Esophagus (tissue), 2 donors: Measurements from ENCODE around the gene ST6GALNAC4. TPM values are rescaled to one million over a fixed set of nuclear protein-coding genes. Genes with fewer than 3 reads are reported as not detected.

Source experiments
- H3K27ac ChIP-seq, 2 donors: one replicate each; pipeline ENCODE4 v1.5.1; 2013; ENCODE audit warnings: low read depth in 2 of 2, mild to moderate bottlenecking in 2 of 2, inconsistent platforms in 1 of 2, low read length in 1 of 2, moderate library complexity in 1 of 2
- H3K27me3 ChIP-seq, 2 donors: one replicate each; pipeline ENCODE4 v1.6.1; 2013; ENCODE audit warnings: low read length in 2 of 2, control low read depth in 1 of 2, mild to moderate bottlenecking in 1 of 2; ENCODE audit not compliant: insufficient read depth in 2 of 2, control insufficient read depth in 1 of 2
- H3K36me3 ChIP-seq, 2 donors: one replicate each; pipeline ENCODE4 v1.6.1; 2013; ENCODE audit warnings: low read length in 1 of 2; ENCODE audit not compliant: control insufficient read depth in 2 of 2, insufficient read depth in 2 of 2
- H3K4me1 ChIP-seq, 2 donors: one replicate each; pipeline ENCODE4 v1.6.1; 2013; ENCODE audit warnings: low read length in 1 of 2; ENCODE audit not compliant: control insufficient read depth in 2 of 2, insufficient read depth in 2 of 2
- H3K4me3 ChIP-seq, 2 donors: one replicate each; pipeline ENCODE4 v1.5.1; 2013; ENCODE audit warnings: low read length in 2 of 2, mild to moderate bottlenecking in 2 of 2, low read depth in 1 of 2, moderate library complexity in 1 of 2
- H3K9me3 ChIP-seq, 2 donors: one replicate each; pipeline ENCODE4 v1.6.1; 2013; ENCODE audit warnings: mild to moderate bottlenecking in 2 of 2, low read depth in 1 of 2, low read length in 1 of 2, moderate library complexity in 1 of 2; ENCODE audit not compliant: control insufficient read depth in 2 of 2, insufficient read depth in 1 of 2
- WGBS, 2 donors: extraction: QIAGEN DNeasy Blood & Tissue Kit; methylation state at CpG; one replicate each; pipeline ENCODE4 v1.1.7; 2013; 5-methylcytosine and 5-hydroxymethylcytosine counted together
- polyA plus RNA-seq, 2 donors: library from polyadenylated mRNA; stranded (reverse); fragments of 200-250 nt; gene quantifications; one replicate each; pipeline ENCODE4 v1.2.3, GENCODE V29; 2013
- donor health status: healthy with polysubstance abuse.
- donor health status: Bipolar disorder and iron deficiency.

ST6GALNAC4 gene
- polyA plus RNA-seq, 2 donors, result 4.6 to 15.3 TPM

GRCh38 chr9:127927201-127927987 is 10.6 kb upstream of the ST6GALNAC4 start:
- Histone ChIP-seq H3K36me3 (no peaks in the 10 kb centered on the region), H3K27me3 (no peaks in the 10 kb centered on the region), H3K27ac (peak overlapping the region in 1 of 2 donors; percentile 28), H3K4me3 (peak overlapping the region; percentile 41 to 50), H3K9me3 (no peaks in the 10 kb centered on the region), H3K4me1 (peaks cover 5 to 19% of the 10 kb centered on the region in 2 donors)
- 4% methylated on average over 36 to 56 of the region's 56 CpGs for WGBS, 2 donors

DNA sequence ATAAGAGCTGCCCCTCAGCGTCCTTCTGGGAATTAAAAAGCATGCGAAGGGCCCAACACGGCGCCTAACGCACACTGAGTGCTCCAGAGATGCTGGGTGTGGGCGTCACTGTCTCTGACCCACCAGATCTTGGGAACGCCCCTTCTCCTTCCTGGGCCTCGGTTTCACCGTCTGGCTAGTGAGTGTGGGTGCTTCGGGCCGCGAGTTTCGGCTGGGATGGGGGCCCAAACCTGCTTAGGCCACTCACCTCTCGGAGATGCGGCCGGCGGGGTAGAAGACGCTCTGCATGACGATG is 10.0 kb upstream of the ST6GALNAC4 start:
- WGBS, 2 donors, result 11 to 13% methylated on average over 19 of the region's 19 CpGs
- no peaks in the 10 kb centered on the region for H3K36me3 ChIP-seq
- peaks cover 5 to 19% of the 10 kb centered on the region in 2 donors for H3K4me1 ChIP-seq
- no peaks in the 10 kb centered on the region for H3K9me3 ChIP-seq
- no peak overlapping the region for H3K27ac ChIP-seq
- no peaks in the 10 kb centered on the region for H3K27me3 ChIP-seq
- H3K4me3 ChIP-seq, result peak overlapping the region; percentile 41 to 50

- Histone ChIP-seq H3K4me1 (peaks cover 5 to 19% of the 10 kb centered on the region in 2 donors), H3K4me3 (no peak overlapping the region), H3K27ac (peak overlapping the region in 1 of 2 donors; percentile 14), H3K27me3 (no peaks in the 10 kb centered on the region), H3K36me3 (no peaks in the 10 kb centered on the region), H3K9me3 (no peaks in the 10 kb centered on the region)
- WGBS, 2 donors, result 65 to 69% methylated on average over 14 of the region's 14 CpGs
These were observed 9.4 kb upstream of the ST6GALNAC4 start for GRCh38 chr9:127925959-127926905.

DNA sequence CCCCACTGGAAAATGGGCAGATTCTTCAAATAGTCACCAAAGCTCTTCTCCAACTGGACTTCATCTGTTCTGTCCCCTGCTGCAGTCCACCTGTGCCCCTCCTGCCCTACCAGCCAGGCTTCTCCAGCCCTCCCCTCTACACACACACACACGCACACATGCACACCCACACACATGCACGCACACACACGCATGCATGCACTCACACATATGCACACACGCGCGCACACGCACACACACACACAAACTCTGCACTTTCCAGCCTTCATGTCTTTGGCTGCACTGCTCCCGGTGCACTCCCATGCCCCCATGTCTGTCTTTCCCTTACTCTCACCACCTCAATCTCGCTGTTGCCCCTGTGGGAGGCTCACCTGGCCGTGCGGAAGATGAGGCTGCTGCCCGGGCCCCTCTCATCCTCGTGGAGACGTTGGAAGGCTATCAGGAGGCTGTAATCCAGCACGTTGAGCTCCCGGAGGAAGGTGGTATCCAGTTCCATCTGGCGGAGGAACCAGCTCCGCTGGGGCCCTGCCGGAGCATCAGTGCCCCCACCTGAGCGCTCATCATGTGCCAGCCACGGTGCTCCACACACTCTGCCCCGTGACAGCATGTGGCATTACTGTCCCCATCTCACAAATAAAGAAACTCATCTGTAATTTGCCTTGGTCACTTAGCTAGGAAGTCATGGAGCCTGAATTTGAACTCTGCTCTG is 8.0 kb upstream of the ST6GALNAC4 start:
- 86 to 88% methylated on average over 22 of the region's 22 CpGs for WGBS, 2 donors
- Histone ChIP-seq H3K9me3 (no peaks in the 10 kb centered on the region), H3K27me3 (no peaks in the 10 kb centered on the region), H3K4me1 (peaks cover 5 to 17% of the 10 kb centered on the region in 2 donors), H3K36me3 (no peaks in the 10 kb centered on the region), H3K4me3 (no peak overlapping the region), H3K27ac (no peak overlapping the region)

- Histone ChIP-seq H3K27ac (no peak overlapping the region), H3K27me3 (no peaks in the 10 kb centered on the region), H3K36me3 (no peaks in the 10 kb centered on the region), H3K4me1 (peaks cover 8 to 21% of the 10 kb centered on the region in 2 donors), H3K9me3 (no peaks in the 10 kb centered on the region), H3K4me3 (no peak overlapping the region)
- 79 to 80% methylated on average over 8 of the region's 8 CpGs for WGBS, 2 donors
These were observed 6.9 kb upstream of the ST6GALNAC4 start for GRCh38 chr9:127923771-127924170.

- Histone ChIP-seq H3K27me3 (no peaks in the 10 kb centered on the region), H3K4me3 (no peak overlapping the region), H3K27ac (no peak overlapping the region), H3K4me1 (peaks cover 5 to 19% of the 10 kb centered on the region in 2 donors), H3K36me3 (no peaks in the 10 kb centered on the region), H3K9me3 (no peaks in the 10 kb centered on the region)
- WGBS, 2 donors, result 70 to 71% methylated on average over 6 of the region's 6 CpGs
These were observed 6.2 kb upstream of the ST6GALNAC4 start for GRCh38 chr9:127923046-127923445.

DNA sequence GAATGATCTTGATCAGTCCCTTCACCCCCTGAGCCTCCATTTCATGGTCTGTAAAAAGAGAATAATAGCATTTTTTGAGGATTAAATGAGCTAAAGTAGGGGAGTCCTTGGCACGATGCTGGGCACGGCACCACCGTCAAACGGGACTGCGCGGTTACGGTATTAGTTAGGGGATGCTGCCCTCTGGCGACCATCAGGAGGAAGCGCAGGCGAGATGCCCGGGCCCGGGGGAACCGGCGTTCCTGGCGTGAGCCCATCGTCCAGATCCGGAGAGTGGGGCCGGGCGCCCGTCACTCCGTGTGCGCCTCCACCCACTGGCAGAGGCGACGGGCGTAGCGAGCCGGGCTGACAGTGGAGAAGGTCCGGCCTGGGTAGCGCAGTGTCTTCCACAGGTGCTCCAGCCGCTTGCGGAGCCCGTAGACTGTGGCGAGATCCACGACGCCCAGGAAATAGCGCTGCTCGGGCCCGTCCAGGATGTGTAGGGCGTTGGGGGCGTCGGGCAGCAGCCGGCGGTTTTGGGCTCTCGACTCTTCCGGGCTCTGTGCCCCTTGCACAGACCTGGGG is 4.8 kb upstream of the ST6GALNAC4 start:
- peaks cover 6 to 12% of the 10 kb centered on the region in 2 donors for H3K4me1 ChIP-seq
- 11 to 12% methylated on average over 45 of the region's 45 CpGs for WGBS, 2 donors

GRCh38 chr9:127920794-127921193 is 4.0 kb upstream of the ST6GALNAC4 start:
- Histone ChIP-seq H3K9me3 (no peaks in the 10 kb centered on the region), H3K4me1 (peaks cover 7 to 13% of the 10 kb centered on the region in 2 donors), H3K36me3 (no peaks in the 10 kb centered on the region), H3K27ac (no peak overlapping the region), H3K4me3 (no peak overlapping the region), H3K27me3 (no peaks in the 10 kb centered on the region)
- 84 to 88% methylated on average over 7 of the region's 7 CpGs for WGBS, 2 donors

More for the DNA sequence above, 4.8 kb upstream of the ST6GALNAC4 start:
- H3K27me3 ChIP-seq, result no peaks in the 10 kb centered on the region
- no peaks in the 10 kb centered on the region for H3K9me3 ChIP-seq
- no peak overlapping the region for H3K4me3 ChIP-seq
- no peak overlapping the region for H3K27ac ChIP-seq
- no peaks in the 10 kb centered on the region for H3K36me3 ChIP-seq

- WGBS, 2 donors, result 23 to 38% methylated on average over 8 of the region's 8 CpGs
- H3K4me3 ChIP-seq, result no peak overlapping the region
- no peaks in the 10 kb centered on the region for H3K9me3 ChIP-seq
- peaks cover 10 to 21% of the 10 kb centered on the region in 2 donors for H3K4me1 ChIP-seq
- no peaks in the 10 kb centered on the region for H3K36me3 ChIP-seq
- no peaks in the 10 kb centered on the region for H3K27me3 ChIP-seq
- H3K27ac ChIP-seq, result peak overlapping the region; percentile 88 to 96
These were observed 2.5 kb upstream of the ST6GALNAC4 start for GRCh38 chr9:127919253-127919815.
